VCaP (cell line): Measurements from ENCODE around the gene GABRR3.

ENCODE experiments used
- H3K27ac ChIP-seq: fragments of 450-650 bp; 2 replicates; pipeline ENCODE4 v1.5.1; 2017
- TF ChIP-seq, protein P1 (sequence below): fragments of 450-650 bp; conservative IDR thresholded peaks from 2 replicates; pipeline ENCODE4 v1.5.1; 2017; ENCODE audit warnings: mild to moderate bottlenecking, moderate library complexity

GABRR3 gene

DNA sequence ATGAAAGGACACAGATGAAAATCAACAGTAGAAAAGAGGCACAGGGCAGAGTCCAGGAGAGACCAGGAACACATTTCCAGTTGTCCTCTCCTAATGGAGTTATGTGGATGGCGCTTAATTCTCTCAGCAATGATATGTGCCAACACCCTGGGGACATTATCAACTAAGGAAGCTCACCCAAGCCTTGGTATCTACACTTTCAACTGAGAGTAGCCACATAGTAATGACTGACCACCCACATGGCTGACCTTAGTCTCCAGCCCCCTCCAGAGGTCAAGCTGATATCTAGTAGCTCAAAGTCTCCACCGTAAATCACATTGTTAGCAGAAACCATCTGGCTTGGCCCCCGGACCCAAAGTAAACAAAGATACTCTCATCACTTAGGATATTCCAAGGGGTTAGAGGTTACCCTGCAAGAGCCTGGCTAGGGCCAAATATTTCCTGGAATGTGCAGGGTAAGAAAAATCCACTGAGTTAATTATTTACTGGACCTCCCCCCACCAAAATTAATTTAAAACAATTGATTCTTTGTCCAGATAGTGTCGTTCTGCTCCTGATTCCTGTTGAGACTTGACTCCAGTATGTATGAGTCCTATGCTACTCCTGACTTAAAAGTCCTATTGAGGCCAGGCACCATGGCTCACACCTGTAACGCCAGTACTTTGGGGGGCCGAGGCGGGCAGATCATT is 24.8 kb downstream of the GABRR3 start:
- TF ChIP-seq, protein P1, sequence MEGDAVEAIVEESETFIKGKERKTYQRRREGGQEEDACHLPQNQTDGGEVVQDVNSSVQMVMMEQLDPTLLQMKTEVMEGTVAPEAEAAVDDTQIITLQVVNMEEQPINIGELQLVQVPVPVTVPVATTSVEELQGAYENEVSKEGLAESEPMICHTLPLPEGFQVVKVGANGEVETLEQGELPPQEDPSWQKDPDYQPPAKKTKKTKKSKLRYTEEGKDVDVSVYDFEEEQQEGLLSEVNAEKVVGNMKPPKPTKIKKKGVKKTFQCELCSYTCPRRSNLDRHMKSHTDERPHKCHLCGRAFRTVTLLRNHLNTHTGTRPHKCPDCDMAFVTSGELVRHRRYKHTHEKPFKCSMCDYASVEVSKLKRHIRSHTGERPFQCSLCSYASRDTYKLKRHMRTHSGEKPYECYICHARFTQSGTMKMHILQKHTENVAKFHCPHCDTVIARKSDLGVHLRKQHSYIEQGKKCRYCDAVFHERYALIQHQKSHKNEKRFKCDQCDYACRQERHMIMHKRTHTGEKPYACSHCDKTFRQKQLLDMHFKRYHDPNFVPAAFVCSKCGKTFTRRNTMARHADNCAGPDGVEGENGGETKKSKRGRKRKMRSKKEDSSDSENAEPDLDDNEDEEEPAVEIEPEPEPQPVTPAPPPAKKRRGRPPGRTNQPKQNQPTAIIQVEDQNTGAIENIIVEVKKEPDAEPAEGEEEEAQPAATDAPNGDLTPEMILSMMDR = no peak
- no peak overlapping the region for H3K27ac ChIP-seq

DNA sequence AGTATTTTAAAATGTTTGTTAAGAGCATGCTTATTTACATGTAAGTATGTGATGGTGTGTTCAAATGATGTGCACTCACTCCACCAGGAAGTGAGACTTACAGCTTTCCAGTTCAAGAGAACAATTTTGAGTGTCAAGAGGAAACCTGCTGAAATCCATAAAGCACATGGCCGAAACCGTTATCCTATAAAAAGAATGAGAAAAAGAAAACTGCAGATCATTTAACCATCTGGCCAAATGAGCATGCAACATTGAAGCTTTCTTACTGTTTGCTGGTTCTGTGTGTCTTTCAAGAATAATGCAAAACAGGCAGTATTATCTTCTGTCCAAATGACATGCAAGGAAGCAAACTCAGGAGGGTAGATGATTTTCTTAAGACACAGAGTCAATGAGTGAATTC is 26.3 kb downstream of the GABRR3 start:
- no peak overlapping the region for H3K27ac ChIP-seq
- TF ChIP-seq, protein P1 = no peak

DNA sequence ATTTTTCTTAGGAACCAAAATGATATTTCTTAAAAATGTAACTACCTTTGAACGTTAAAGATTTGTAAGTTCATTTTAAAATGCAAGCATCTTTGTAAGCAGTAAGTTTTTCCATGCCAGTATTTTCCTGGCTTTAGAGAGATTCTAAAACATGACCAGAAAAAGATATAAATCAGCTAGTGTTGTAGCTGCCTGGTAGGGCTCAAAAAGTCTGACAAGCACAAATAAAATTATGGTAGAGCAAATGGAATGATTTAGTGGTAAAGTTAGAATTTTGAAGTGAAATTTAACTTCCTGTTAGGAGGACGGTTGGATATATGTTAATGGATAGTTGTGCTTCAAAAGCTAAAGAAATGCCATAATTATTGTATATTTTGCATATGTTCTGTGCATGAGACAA is 29.7 kb downstream of the GABRR3 start:
- TF ChIP-seq, protein P1 = no peak

DNA sequence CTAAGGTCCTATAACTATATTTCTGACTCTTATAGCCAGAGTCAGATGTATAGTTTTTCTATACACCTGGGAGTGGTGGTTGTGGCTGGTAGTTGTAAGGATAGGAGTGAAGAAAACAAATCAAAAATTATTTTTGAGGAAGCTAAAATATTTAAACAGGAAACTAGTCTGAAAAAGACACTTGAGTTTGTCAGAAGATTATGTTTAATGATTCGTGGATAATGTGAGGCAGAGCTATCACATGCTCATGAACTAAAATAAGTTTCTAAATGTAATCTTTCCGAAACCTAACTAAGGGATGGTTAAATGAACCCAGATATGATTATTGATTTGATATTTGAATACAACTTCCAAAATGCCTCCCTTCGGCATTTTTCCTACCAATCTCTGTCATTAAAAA is 30.4 kb downstream of the GABRR3 start:
- H3K27ac ChIP-seq = no peak overlapping the region
- TF ChIP-seq, protein P1 = no peak

More for the DNA sequence above, 29.7 kb downstream of the GABRR3 start:
- no peak overlapping the region for H3K27ac ChIP-seq

DNA sequence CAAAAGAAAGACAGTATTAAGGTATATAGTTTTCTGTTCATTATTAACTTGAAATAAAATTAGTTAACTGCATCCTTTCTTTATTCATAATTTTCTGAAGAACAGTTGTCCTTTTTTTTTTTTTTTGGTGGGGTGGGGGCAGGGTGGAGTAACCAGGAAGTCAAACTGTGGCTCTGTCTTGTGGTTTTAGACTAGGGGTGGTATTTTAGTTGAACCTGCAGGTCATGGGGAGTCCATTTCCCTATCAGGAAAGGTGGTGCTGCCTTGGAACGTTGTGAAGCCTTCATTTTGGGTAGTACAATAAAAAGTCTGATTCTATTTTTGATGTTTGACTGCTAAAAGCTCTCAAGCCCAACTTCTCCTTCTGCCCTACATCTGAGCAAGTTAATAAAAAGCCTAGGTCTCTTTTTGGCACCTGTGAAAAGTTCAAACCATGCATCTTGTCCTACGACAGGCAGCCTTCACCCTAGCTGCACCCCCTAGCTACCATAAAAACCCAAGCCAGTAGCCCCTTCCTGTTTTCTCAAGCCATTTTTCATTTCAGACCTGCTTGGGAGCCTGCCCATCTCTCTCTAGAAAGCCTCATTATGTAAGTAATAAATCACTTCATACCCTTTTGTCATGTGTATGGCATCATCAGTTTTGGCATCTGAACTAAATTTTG is 31.7 kb downstream of the GABRR3 start:
- H3K27ac ChIP-seq = no peak overlapping the region
- TF ChIP-seq, protein P1 = no peak

DNA sequence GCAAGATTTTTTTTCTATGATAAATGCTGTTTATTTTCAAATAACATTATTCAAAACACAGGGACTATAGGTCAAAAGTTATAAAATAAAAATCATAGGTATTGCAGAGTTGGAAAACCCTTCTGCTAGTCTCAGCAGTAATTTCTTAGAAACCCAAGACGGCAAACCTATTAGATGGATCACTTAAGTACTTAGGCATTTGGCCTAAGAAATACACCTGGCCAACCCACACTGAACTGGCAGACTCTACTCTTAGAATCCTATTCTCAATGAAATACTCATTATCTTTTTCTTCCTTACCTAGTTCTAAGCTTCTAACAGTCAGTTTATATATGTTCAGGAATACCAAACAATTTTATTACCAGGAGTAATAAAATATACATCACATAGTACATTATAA is 32.4 kb downstream of the GABRR3 start:
- no peak overlapping the region for H3K27ac ChIP-seq
- TF ChIP-seq, protein P1 = no peak

DNA sequence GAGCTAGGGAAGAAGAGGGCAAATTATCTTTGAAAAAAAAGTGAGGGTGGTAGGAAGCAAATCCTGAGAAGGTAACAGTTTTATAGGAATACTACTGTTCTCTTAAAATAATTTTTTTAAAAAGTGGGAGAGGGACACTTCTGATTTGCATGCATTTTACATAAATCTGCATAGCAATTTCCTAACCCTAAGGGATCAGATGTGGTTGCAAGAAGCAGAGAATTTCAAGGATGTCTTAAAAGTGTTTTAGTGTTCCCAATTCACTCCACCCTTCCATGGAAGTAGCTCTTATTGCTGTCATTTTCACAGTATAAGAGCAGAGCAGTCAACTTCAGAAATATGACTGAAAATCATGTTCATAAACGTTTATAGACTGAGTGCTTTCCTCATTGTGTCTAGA is 35.1 kb downstream of the GABRR3 start:
- H3K27ac ChIP-seq = no peak overlapping the region
- TF ChIP-seq, protein P1 = no peak
